SK-N-SH (cell line): ENCODE data around the gene MYH3. TPM values are rescaled to one million over a fixed set of nuclear protein-coding genes. Genes with fewer than 3 reads are reported as not detected.

ENCODE experiments used
- CTCF ChIA-PET: fragments of 300-600, 350-600 bp; formaldehyde crosslinking; extraction: SDS; loops from one replicate; lab custom pipeline; 2021; lab: Yijun Ruan, JAX
- POLR2A ChIA-PET: fragments of 350-600 bp; sonication (Branson Sonifier 250); formaldehyde crosslinking; extraction: SDS; loops from one replicate; lab custom pipeline; 2020; ENCODE audit warnings: antibody characterized with exemption, inconsistent platforms; lab: Yijun Ruan, JAX
- DNase-seq: peaks from one replicate; pipeline ENCODE4 v3.0.0; 2012
- H2AFZ ChIP-seq: fragments of 200-600 bp; sonication (generic); 2 replicates; pipeline ENCODE4 v1.8.1; 2016; ENCODE audit warnings: antibody characterized with exemption, mild to moderate bottlenecking, low read depth
- H3F3A ChIP-seq: fragments of 200-600 bp; sonication (generic); replicated peaks from 2 replicates; pipeline ENCODE3; 2016; ENCODE audit warnings: antibody characterized with exemption, mild to moderate bottlenecking; ENCODE audit not compliant: insufficient read depth
- H3K27ac ChIP-seq, 2 experiments: fragments of 200-500 bp in 1 of 2; fragments of 200-600 bp in 1 of 2; sonication (Bioruptor generic) in 1 of 2; sonication (generic), shearing (Covaris generic) in 1 of 2; 2 replicates each; pipeline versions ENCODE4 v1.5.1 to v1.6.1; 2014 to 2016; ENCODE audit warnings: low read depth in 2 of 2, inconsistent platforms in 1 of 2, low read length in 1 of 2, mild to moderate bottlenecking in 1 of 2, mixed read lengths in 1 of 2
- H3K27me3 ChIP-seq: fragments of 200-600 bp; sonication (generic), shearing (Covaris generic); 2 replicates; pipeline ENCODE4 v1.6.1; 2016; ENCODE audit warnings: mixed run types; ENCODE audit not compliant: insufficient read depth
- H3K36me3 ChIP-seq, 2 experiments: fragments of 200-500 bp in 1 of 2; fragments of 200-600 bp in 1 of 2; sonication (Bioruptor generic) in 1 of 2; sonication (generic) in 1 of 2; replicated peaks in 1 of 2; 2 replicates each; pipeline versions ENCODE3 to v1.5.1; 2014 to 2016; ENCODE audit warnings: low read length in 1 of 2, mild to moderate bottlenecking in 1 of 2; ENCODE audit not compliant: insufficient read depth in 2 of 2, control insufficient read depth in 1 of 2
- H3K4me1 ChIP-seq, 2 experiments: fragments of 200-500 bp in 1 of 2; fragments of 200-600 bp in 1 of 2; sonication (Bioruptor generic) in 1 of 2; sonication (generic), shearing (Covaris generic) in 1 of 2; 2 replicates each; pipeline versions ENCODE4 v1.5.1 to v1.6.1; 2014 to 2016; ENCODE audit warnings: low read depth in 1 of 2, low read length in 1 of 2, mixed run types in 1 of 2; ENCODE audit not compliant: insufficient read depth in 2 of 2, control insufficient read depth in 1 of 2
- H3K4me2 ChIP-seq: fragments of 200-600 bp; sonication (generic), shearing (Covaris generic); 2 replicates; pipeline ENCODE4 v1.6.1; 2017; ENCODE audit warnings: mixed run types
- H3K4me3 ChIP-seq, 2 experiments: fragments of 200-500 bp in 1 of 2; fragments of 200-600 bp in 1 of 2; sonication (Bioruptor generic) in 1 of 2; sonication (generic), shearing (Covaris generic) in 1 of 2; 2 replicates each; pipeline versions ENCODE4 v1.5.1 to v1.8.1; 2014 to 2016; ENCODE audit warnings: low read depth in 2 of 2, inconsistent platforms in 1 of 2, low read length in 1 of 2, mild to moderate bottlenecking in 1 of 2, mixed read lengths in 1 of 2, moderate library complexity in 1 of 2
- H3K79me2 ChIP-seq: fragments of 200-600 bp; sonication (generic); 2 replicates; pipeline ENCODE4 v1.8.1; 2017; ENCODE audit warnings: mild to moderate bottlenecking; ENCODE audit not compliant: insufficient read depth
- H3K9ac ChIP-seq: fragments of 200-600 bp; sonication (generic); 2 replicates; pipeline ENCODE4 v1.6.1; 2017; ENCODE audit warnings: mixed run types
- H3K9me2 ChIP-seq: fragments of 200-600 bp; sonication (generic); 2 replicates; pipeline ENCODE4 v1.6.1; 2017; ENCODE audit warnings: mixed run types
- H3K9me3 ChIP-seq: fragments of 200-600 bp; sonication (generic); 2 replicates; pipeline ENCODE4 v1.6.1; 2017; ENCODE audit warnings: mixed run types, mild to moderate bottlenecking, moderate library complexity
- H4K20me1 ChIP-seq: fragments of 200-600 bp; sonication (generic); 2 replicates; pipeline ENCODE4 v1.6.1; 2017; ENCODE audit warnings: mild to moderate bottlenecking, mixed run types; ENCODE audit not compliant: insufficient read depth
- CHD2 ChIP-seq: fragments of 150-350 bp; IDR thresholded peaks from 2 replicates; pipeline ENCODE4 v1.6.1; 2018; ENCODE audit warnings: low read length; ENCODE audit not compliant: partially characterized antibody
- ELF1 ChIP-seq: IDR thresholded peaks from 2 replicates; pipeline ENCODE4 v1.4.0; 2012
- EZH2phosphoT487 ChIP-seq: fragments of 200-600 bp; sonication (generic); IDR thresholded peaks from 2 replicates; pipeline ENCODE4 v1.6.1; 2017; ENCODE audit warnings: low read depth, mixed run types, mild to moderate bottlenecking, antibody characterized with exemption, moderate library complexity, borderline replicate concordance
- FOXM1 ChIP-seq: IDR thresholded peaks from 2 replicates; pipeline ENCODE4 v1.4.0; 2012; ENCODE audit warnings: low read depth, mild to moderate bottlenecking
- GATA2 ChIP-seq: sonication (generic); formaldehyde crosslinking; IDR thresholded peaks from 2 replicates; pipeline ENCODE4 v1.5.0; 2020; ENCODE audit warnings: mild to moderate bottlenecking, missing genetic modification reagents
- JUND ChIP-seq: IDR thresholded peaks from 2 replicates; pipeline ENCODE4 v1.4.0; 2012
- MEF2A ChIP-seq: IDR thresholded peaks from 2 replicates; pipeline ENCODE4 v1.4.0; 2012; ENCODE audit warnings: low read depth, borderline replicate concordance
- NFIC ChIP-seq: IDR thresholded peaks from 2 replicates; pipeline ENCODE4 v1.4.0; 2012; ENCODE audit warnings: borderline replicate concordance
- NRF1 ChIP-seq: IDR thresholded peaks from 2 replicates; pipeline ENCODE4 v1.6.1; 2012; ENCODE audit warnings: low read depth, mild to moderate bottlenecking, low read length
- RCOR1 ChIP-seq: fragments of 150-350 bp; IDR thresholded peaks from 2 replicates; pipeline ENCODE4 v1.6.1; 2017; ENCODE audit warnings: antibody characterized with exemption, low read length
- RFX5 ChIP-seq: IDR thresholded peaks from 2 replicates; pipeline ENCODE4 v1.6.1; 2012; ENCODE audit warnings: mild to moderate bottlenecking, improper control_type of control experiment, low read length
- TAF1 ChIP-seq: IDR thresholded peaks from 2 replicates; pipeline ENCODE4 v1.6.1; 2012; ENCODE audit warnings: low read depth, mild to moderate bottlenecking, low read length, moderate library complexity, borderline replicate concordance
- TCF12 ChIP-seq: IDR thresholded peaks from 2 replicates; pipeline ENCODE4 v1.4.0; 2012
- TEAD4 ChIP-seq: IDR thresholded peaks from 2 replicates; pipeline ENCODE4 v1.4.0; 2012; ENCODE audit warnings: mild to moderate bottlenecking, borderline replicate concordance; ENCODE audit not compliant: insufficient read depth
- YY1 ChIP-seq: IDR thresholded peaks from 2 replicates; pipeline ENCODE4 v1.4.0; 2012; ENCODE audit warnings: low read depth, mild to moderate bottlenecking
- WGBS: methylation state at CpG from one replicate; pipeline ENCODE4 v1.1.6; 2017; ENCODE audit warnings: low lambda C conversion rate; 5-methylcytosine and 5-hydroxymethylcytosine counted together
- polyA plus RNA-seq, 3 experiments: library from polyadenylated mRNA; depleted of rRNA; stranded (reverse); fragments of >200 nt; gene quantifications; 2 replicates each; pipeline ENCODE4 v1.2.3, GENCODE V29; 2012
- TF ChIP-seq, protein P1 (sequence below): fragments of 200-600 bp; sonication (generic); IDR thresholded peaks from 2 replicates; pipeline ENCODE4 v1.6.1; 2017; ENCODE audit warnings: antibody characterized with exemption, mild to moderate bottlenecking, moderate library complexity
- TF ChIP-seq, protein P2 (sequence below): IDR thresholded peaks from 2 replicates; pipeline ENCODE4 v1.4.0; 2012; ENCODE audit warnings: low read depth
- TF ChIP-seq, protein P3 (sequence below): IDR thresholded peaks from 2 replicates; pipeline ENCODE4 v1.4.0; 2012; ENCODE audit warnings: low read depth, borderline replicate concordance
- TF ChIP-seq, protein P4 (sequence below): IDR thresholded peaks from 2 replicates; pipeline ENCODE4 v1.6.1; 2012; ENCODE audit warnings: mild to moderate bottlenecking, low read depth, low read length, moderate library complexity

Gene MYH3
- polyA plus RNA-seq, 1 of the 3 experiments (the other 2 are of a cell fraction) = 2.7 TPM

DNA sequence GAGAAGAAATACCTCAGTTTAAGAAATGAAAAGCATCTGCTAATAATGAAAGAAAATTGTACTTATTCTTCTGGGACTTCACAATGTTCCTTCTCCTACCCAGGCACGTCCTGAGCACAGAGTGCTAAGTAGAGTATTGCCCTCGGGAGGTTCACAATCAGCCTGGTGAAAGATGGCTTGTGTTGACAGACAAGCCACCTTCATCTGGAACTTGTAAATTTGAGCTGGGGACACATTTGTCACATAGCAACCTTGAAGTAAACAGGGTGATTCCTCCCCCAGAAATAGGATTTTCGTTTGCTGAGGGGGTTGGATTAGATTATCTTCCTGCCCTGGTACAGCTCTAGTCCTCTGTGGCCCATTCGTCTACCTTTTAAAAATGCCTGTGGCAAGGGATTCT is 73.3 kb downstream of the MYH3 start:
- Histone ChIP-seq H3K4me3 (no peak overlapping the region), H3K79me2 (no peaks in the 10 kb centered on the region), H3F3A (no peaks in the 10 kb centered on the region), H3K4me1 (no peaks in the 10 kb centered on the region), H3K9me3 (no peaks in the 10 kb centered on the region), H3K9ac (no peak overlapping the region), H3K27ac (no peak overlapping the region), H3K36me3 (no peaks in the 10 kb centered on the region), H3K9me2 (no peaks in the 10 kb centered on the region), H3K27me3 (peaks cover 13% of the 10 kb centered on the region; the same call in 1 of the 2 replicates), H3K4me2 (no peak overlapping the region), H4K20me1 (no peaks in the 10 kb centered on the region), H2AFZ (no peak overlapping the region)
- WGBS = 3% methylated on average over 4 of the region's 4 CpGs
- TF ChIP-seq CHD2 = no peak
- TF ChIP-seq NRF1 = no peak
- TF ChIP-seq TAF1 = no peak
- no peak for TF ChIP-seq FOXM1
- TF ChIP-seq TEAD4 = no peak
- TF ChIP-seq, protein P1, sequence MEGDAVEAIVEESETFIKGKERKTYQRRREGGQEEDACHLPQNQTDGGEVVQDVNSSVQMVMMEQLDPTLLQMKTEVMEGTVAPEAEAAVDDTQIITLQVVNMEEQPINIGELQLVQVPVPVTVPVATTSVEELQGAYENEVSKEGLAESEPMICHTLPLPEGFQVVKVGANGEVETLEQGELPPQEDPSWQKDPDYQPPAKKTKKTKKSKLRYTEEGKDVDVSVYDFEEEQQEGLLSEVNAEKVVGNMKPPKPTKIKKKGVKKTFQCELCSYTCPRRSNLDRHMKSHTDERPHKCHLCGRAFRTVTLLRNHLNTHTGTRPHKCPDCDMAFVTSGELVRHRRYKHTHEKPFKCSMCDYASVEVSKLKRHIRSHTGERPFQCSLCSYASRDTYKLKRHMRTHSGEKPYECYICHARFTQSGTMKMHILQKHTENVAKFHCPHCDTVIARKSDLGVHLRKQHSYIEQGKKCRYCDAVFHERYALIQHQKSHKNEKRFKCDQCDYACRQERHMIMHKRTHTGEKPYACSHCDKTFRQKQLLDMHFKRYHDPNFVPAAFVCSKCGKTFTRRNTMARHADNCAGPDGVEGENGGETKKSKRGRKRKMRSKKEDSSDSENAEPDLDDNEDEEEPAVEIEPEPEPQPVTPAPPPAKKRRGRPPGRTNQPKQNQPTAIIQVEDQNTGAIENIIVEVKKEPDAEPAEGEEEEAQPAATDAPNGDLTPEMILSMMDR = no peak
- no peak for TF ChIP-seq NFIC
- TF ChIP-seq, protein P2, sequence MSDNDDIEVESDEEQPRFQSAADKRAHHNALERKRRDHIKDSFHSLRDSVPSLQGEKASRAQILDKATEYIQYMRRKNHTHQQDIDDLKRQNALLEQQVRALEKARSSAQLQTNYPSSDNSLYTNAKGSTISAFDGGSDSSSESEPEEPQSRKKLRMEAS = no peak
- TF ChIP-seq, protein P3, sequence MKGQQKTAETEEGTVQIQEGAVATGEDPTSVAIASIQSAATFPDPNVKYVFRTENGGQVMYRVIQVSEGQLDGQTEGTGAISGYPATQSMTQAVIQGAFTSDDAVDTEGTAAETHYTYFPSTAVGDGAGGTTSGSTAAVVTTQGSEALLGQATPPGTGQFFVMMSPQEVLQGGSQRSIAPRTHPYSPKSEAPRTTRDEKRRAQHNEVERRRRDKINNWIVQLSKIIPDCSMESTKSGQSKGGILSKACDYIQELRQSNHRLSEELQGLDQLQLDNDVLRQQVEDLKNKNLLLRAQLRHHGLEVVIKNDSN = no peak
- TF ChIP-seq TCF12 = no peak
- no peak for TF ChIP-seq YY1
- TF ChIP-seq GATA2 (CRISPR knock-in tag) = no peak
- TF ChIP-seq JUND = no peak
- TF ChIP-seq RFX5 = no peak
- POLR2A ChIA-PET = no interaction called here
- CTCF ChIA-PET = interaction anchor here (0.6 to 2.3 kb wide), 2 partner anchors 31 to 267 kb away, joined by 3 to 8 read pairs; no protein-coding TSS in a partner anchor
- DNase-seq = no peak

DNA sequence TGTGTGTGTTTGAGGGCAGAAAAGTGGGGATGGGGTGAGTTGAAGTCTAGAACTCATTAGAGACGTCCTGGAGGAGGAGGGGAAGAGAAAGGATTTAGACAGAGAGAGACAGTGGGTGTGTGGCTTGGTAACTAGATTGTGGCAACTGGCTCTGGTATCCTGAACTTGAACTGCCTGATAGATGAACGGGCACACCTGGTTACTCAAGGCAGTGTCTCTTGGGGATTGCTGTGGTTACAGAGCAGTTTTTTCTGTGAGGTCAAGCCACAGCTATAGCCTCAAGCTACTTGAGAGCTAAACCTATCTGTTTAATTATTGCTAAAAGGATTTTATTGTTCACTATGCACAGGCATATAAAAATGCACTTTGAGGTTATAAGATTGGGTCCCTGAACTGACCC is 77.8 kb downstream of the MYH3 start:
- H3K27me3 ChIP-seq = no peaks in the 10 kb centered on the region
- H3K9me3 ChIP-seq = no peaks in the 10 kb centered on the region
- no peaks in the 10 kb centered on the region for H3K4me1 ChIP-seq
- no peak overlapping the region for H3K27ac ChIP-seq
- H3K9me2 ChIP-seq = no peaks in the 10 kb centered on the region
- H3K9ac ChIP-seq = no peak overlapping the region
- TF ChIP-seq MEF2A (no peak), NFIC (no peak), TAF1 (no peak), NRF1 (no peak), EZH2phosphoT487 (no peak), TEAD4 (no peak), RCOR1 (no peak), ELF1 (no peak)
- TF ChIP-seq, protein P4, sequence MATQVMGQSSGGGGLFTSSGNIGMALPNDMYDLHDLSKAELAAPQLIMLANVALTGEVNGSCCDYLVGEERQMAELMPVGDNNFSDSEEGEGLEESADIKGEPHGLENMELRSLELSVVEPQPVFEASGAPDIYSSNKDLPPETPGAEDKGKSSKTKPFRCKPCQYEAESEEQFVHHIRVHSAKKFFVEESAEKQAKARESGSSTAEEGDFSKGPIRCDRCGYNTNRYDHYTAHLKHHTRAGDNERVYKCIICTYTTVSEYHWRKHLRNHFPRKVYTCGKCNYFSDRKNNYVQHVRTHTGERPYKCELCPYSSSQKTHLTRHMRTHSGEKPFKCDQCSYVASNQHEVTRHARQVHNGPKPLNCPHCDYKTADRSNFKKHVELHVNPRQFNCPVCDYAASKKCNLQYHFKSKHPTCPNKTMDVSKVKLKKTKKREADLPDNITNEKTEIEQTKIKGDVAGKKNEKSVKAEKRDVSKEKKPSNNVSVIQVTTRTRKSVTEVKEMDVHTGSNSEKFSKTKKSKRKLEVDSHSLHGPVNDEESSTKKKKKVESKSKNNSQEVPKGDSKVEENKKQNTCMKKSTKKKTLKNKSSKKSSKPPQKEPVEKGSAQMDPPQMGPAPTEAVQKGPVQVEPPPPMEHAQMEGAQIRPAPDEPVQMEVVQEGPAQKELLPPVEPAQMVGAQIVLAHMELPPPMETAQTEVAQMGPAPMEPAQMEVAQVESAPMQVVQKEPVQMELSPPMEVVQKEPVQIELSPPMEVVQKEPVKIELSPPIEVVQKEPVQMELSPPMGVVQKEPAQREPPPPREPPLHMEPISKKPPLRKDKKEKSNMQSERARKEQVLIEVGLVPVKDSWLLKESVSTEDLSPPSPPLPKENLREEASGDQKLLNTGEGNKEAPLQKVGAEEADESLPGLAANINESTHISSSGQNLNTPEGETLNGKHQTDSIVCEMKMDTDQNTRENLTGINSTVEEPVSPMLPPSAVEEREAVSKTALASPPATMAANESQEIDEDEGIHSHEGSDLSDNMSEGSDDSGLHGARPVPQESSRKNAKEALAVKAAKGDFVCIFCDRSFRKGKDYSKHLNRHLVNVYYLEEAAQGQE = no peak
- TF ChIP-seq, protein P2 = no peak
- TF ChIP-seq, protein P3 = no peak
- H3K79me2 ChIP-seq = no peaks in the 10 kb centered on the region
- ChIA-PET CTCF (interaction anchor here (0.9 to 1.4 kb wide), 2 partner anchors 36 to 38 kb away, joined by 3 to 5 read pairs; no protein-coding TSS in a partner anchor), POLR2A (no interaction called here)
- H3K36me3 ChIP-seq = no peaks in the 10 kb centered on the region
- WGBS = 0% methylated on average over 2 of the region's 2 CpGs
- H4K20me1 ChIP-seq = no peaks in the 10 kb centered on the region
- H3K4me3 ChIP-seq = no peak overlapping the region
- H2AFZ ChIP-seq = no peak overlapping the region
- H3F3A ChIP-seq = no peaks in the 10 kb centered on the region
- no peak for DNase-seq
- no peak overlapping the region for H3K4me2 ChIP-seq
